T-helper 1 cell treated with Interleukin-12 subunit alpha and Interleukin-12 subunit beta and Interleukin-4 antibody, amounts not matched to agents 30 μg/mL and 1 μg/mL, for 36 hours (primary cell): Measurements from ENCODE around the gene ZDHHC15.
"Not testable (repeated sequence)": the region's sequence is repeated elsewhere in the genome, so short reads cannot be mapped to it uniquely, and the experiment has no call there.

Source experiments
- H3K27ac Mint-ChIP-seq: one replicate; pipeline ENCODE4 v1.8.0; 2021; ENCODE audit warnings: mild to moderate bottlenecking, mixed read lengths
- H3K27me3 Mint-ChIP-seq: one replicate; pipeline ENCODE4 v1.8.0; 2021; ENCODE audit warnings: low read depth, mixed read lengths
- H3K36me3 Mint-ChIP-seq: one replicate; pipeline ENCODE4 v1.8.0; 2021; ENCODE audit warnings: low read depth, mixed read lengths
- H3K4me1 Mint-ChIP-seq: one replicate; pipeline ENCODE4 v1.8.0; 2021; ENCODE audit warnings: low read depth, mixed read lengths
- H3K4me3 Mint-ChIP-seq: one replicate; pipeline ENCODE4 v1.8.0; 2021; ENCODE audit warnings: mild to moderate bottlenecking, moderate library complexity, mixed read lengths
- H3K9me3 Mint-ChIP-seq: one replicate; pipeline ENCODE4 v1.8.0; 2021; ENCODE audit warnings: mixed read lengths

ZDHHC15 gene, protein sequence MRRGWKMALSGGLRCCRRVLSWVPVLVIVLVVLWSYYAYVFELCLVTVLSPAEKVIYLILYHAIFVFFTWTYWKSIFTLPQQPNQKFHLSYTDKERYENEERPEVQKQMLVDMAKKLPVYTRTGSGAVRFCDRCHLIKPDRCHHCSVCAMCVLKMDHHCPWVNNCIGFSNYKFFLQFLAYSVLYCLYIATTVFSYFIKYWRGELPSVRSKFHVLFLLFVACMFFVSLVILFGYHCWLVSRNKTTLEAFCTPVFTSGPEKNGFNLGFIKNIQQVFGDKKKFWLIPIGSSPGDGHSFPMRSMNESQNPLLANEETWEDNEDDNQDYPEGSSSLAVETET

DNA sequence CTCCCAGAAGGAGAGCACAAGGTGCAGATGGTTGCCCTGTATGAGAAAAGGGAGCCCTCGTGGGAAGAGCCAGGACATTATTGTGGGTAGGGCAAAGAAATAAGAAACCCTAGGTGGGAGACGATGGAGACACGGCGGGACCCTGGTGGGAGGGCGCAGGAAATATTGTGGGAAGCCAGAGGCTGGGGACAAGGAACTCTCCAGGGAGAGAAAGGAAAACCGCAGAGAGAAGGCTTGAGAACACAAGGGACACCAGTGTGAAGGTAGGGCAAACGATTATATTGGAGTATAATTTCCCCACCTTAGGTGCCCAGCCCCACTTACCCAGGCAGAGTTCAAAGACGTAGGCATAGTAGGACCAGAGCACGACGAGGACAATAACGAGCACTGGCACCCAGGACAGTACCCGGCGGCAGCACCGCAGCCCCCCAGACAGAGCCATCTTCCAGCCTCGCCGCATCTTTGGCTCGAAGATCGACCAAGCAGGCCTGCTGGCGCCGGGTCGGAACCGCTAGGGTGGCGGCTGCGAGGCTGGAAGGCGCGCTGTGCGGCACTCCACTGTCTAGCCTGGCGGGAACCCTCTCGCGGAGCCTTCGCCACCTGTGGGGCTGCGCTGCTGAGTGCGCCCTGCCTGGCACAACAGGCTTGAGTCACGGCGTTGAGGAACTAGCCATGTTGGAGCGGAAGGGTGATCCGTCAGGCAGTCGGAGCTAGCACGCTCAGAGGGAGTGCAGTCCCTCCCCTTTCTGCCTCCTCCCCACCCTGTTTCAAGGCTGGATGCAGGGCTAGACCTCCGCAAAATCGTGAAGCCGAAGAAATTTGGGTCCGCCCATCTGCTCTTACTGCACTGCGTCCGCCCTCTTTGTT is at the start of gene ZDHHC15:
TSS of gene ZDHHC15 (minus strand) at position 473 of the 867 bp plus-strand sequence. CDS start at position 460, 13 bp downstream.
- Mint-ChIP-seq H3K4me3 (peak within 1 kb of the TSS; percentile 89), H3K4me1 (peaks cover 16% of the 10 kb centered on the region), H3K27ac (no peak within 1 kb of the TSS), H3K9me3 (no peaks in the 10 kb centered on the region), H3K27me3 (no peaks in the 10 kb centered on the region), H3K36me3 (no peaks in the 10 kb centered on the region)

DNA sequence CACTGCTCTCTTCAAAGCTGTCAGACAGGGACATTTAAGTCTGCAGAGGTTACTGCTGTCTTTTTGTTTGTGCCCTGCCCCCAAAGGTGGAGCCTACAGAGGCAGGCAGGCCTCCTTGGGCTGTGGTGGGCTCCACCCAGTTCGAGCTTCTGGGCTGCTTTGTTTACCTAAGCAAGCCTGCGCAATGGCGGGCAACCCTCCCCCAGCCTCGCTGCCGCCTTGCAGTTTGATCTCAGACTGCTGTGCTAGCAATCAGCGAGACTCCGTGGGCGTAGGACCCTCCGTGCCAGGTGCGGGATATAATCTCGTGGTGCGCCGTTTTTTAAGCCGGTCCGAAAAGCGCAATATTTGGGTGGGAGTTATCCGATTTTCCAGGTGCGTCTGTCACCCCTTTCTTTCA is 37.7 kb upstream of the ZDHHC15 start:
- not testable (repeated sequence) for H3K27me3 Mint-ChIP-seq

DNA sequence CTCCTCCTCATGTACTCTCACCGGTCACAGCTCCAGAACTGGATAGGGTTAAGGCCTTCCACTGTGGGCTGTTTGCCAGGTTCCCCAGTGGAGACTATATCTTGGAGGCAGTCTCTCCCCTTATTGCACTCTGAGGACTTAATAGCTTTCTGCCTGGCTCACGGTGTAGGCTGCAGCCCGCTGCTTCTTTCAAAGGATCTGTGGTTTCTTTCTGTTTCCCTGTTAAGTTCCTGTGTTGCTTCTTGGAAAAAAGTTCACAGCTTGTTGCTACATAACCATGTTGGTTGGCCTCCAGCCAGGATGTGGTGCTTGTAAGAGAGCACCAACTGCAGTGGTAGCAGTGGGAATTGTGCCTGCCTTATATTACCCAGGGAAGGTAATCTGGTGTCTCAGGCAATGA is 24.9 kb upstream of the ZDHHC15 start:
- Mint-ChIP-seq H3K27ac (no peak overlapping the region), H3K4me3 (no peak overlapping the region), H3K27me3 (no peaks in the 10 kb centered on the region), H3K36me3 (no peaks in the 10 kb centered on the region), H3K4me1 (no peaks in the 10 kb centered on the region), H3K9me3 (no peaks in the 10 kb centered on the region)

More for the DNA sequence above, 37.7 kb upstream of the ZDHHC15 start:
- not testable (repeated sequence) for H3K36me3 Mint-ChIP-seq, H3K4me3 Mint-ChIP-seq, H3K9me3 Mint-ChIP-seq, H3K4me1 Mint-ChIP-seq, H3K27ac Mint-ChIP-seq

DNA sequence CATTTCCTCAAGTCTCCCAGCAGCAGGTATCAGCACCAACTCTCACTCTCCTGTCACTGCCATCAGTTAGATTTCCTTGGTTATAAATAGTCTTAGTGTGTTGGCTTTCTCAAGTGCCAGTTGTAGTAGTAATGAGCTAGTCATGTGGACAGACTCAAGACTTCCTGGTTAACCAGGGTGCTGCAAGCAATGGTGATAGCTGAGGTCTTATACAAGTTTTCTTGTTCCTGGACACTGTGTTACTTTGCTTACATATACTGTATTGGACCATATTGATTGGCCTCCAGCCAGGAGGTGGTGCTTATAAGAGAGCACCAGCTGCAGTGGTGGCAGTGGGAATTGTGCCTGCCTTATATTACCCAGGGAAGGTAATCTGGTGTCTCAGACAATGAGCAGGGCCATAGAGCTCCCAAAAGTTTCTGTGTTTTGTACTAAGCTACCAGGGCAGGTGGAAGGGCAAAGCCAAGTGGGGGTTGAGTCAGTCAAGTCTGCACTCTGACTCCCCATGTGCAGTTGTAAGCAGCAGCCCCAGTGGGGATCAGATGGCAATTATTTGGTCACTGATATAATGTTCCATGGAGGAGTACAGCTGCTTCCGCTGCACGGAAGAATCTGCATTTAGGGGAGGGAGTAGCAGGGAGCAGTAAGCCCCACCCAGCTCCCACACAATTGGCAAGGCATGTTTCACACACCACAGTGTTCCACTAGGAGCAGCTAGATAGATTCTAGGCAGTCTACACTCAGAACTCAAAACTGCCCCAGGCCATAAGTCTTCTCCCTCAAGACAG is 24.1 kb upstream of the ZDHHC15 start:
- no peak overlapping the region for H3K27ac Mint-ChIP-seq
- no peaks in the 10 kb centered on the region for H3K4me1 Mint-ChIP-seq
- no peak overlapping the region for H3K4me3 Mint-ChIP-seq
- H3K27me3 Mint-ChIP-seq, result no peaks in the 10 kb centered on the region
- H3K36me3 Mint-ChIP-seq, result no peaks in the 10 kb centered on the region
- H3K9me3 Mint-ChIP-seq, result no peaks in the 10 kb centered on the region

DNA sequence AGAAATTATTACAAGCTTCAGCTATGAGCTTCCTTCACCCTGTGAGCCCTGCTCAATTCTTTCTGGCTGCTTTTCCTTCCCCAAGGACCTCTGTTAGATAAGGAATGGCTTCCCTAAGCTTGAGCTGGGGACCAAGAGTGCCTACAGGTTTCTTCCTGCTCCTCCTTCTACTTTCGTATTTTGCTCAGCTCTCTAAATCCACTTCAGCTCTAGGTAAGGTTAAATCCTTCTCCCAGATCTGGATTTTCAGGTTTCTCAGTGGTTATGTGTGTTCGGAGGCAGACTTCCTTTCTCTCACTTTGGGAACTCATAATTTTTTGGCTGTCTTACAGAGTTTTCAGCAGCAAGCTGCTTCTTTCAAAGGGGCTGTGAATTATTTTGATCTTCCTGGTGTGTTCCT is 21.9 kb upstream of the ZDHHC15 start:
- no peaks in the 10 kb centered on the region for H3K9me3 Mint-ChIP-seq
- no peak overlapping the region for H3K27ac Mint-ChIP-seq
- H3K36me3 Mint-ChIP-seq, result no peaks in the 10 kb centered on the region

DNA sequence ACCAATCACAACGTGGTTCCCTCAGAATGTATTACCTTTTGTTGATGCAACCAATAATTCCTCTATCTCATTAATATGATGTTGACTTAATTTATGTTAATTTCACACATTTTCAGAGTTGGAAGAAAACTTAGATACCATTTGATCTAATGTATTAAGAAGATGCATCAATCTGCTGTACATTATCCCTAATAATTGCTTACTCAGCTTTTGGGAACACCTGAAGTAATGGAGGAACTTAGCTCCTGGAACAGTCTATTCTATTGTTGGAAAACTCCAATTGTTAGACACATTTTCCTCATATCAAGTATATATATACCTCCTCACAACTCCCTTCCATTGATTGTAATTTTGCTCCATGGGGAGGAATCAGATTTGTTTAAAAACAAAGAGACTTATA is 38.9 kb downstream of the ZDHHC15 start:
- Mint-ChIP-seq H3K4me1 (no peaks in the 10 kb centered on the region), H3K27ac (no peak overlapping the region), H3K4me3 (no peak overlapping the region), H3K9me3 (no peaks in the 10 kb centered on the region), H3K27me3 (no peaks in the 10 kb centered on the region), H3K36me3 (no peaks in the 10 kb centered on the region)

More for the DNA sequence above, 21.9 kb upstream of the ZDHHC15 start:
- no peaks in the 10 kb centered on the region for H3K4me1 Mint-ChIP-seq
- no peak overlapping the region for H3K4me3 Mint-ChIP-seq
- H3K27me3 Mint-ChIP-seq, result no peaks in the 10 kb centered on the region

DNA sequence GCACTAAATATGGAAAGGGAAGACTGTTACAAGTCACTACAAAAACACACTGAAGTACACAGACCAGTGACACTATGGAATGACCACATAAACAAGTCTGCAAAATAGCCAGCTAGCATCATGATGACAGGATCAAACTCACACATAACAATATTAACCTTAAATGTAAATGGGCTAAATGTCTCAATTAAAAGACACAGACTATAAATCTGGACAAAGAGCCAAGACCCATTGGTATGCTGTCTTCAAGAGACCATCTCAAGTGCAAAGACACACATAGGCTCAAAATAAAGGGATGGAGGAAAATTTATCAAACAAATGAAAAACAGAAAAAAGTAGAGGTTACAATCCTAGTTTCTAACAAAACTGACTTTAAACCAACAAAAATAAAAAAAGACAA is 61.1 kb downstream of the ZDHHC15 start:
- not testable (repeated sequence) for H3K4me1 Mint-ChIP-seq, H3K27me3 Mint-ChIP-seq, H3K27ac Mint-ChIP-seq, H3K36me3 Mint-ChIP-seq, H3K4me3 Mint-ChIP-seq
- H3K9me3 Mint-ChIP-seq, result peaks cover 19% of the 10 kb centered on the region

DNA sequence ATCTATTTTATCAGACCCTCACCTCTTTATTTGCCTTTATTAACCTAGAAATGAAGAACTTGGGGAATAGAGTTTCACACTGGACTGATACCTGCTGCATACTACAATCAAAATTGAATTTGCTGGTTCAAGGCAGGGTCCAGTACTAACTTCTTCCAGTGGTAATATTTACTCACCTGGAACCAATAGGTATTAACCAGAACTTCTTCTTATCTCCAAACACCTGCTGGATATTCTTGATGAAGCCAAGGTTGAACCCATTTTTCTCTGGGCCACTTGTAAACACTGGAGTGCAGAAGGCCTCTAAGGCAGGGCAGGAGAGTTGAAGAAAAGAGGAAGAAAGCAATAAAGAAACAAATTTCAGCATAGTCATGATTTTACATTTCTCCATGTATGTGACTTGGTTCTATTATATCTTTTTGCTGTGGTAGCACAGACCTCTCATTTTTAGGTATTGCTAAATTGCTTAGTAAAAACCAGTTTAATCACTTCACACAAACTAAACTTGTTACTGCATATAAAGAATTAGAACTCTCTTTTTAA is 101.1 kb downstream of the ZDHHC15 start:
- Mint-ChIP-seq H3K27me3 (no peaks in the 10 kb centered on the region), H3K4me1 (no peaks in the 10 kb centered on the region), H3K27ac (no peak overlapping the region), H3K4me3 (no peak overlapping the region), H3K9me3 (no peaks in the 10 kb centered on the region), H3K36me3 (no peaks in the 10 kb centered on the region)

DNA sequence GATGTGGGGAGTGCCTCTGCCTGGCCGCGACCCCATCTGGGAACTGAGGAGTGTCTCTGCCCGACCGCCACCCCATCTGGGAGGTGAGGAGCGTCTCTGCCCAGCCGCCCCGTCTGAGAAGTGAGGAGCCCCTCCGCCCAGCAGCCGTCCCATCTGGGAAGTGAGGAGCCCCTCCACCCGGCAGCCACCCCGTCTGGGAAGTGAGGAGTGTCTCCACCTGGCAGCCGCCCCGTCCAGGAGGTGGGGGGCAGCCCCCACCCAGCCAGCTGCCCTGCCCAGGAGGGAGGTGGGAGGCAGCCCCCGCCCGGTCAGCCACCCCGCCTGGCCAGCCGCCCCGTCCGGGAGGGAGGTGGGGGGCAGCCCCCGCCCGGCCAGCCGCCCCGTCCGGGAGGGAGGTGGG is 115.7 kb downstream of the ZDHHC15 start:
- not testable (repeated sequence) for H3K36me3 Mint-ChIP-seq, H3K4me3 Mint-ChIP-seq, H3K27ac Mint-ChIP-seq, H3K4me1 Mint-ChIP-seq, H3K27me3 Mint-ChIP-seq
- peaks cover 17% of the 10 kb centered on the region for H3K9me3 Mint-ChIP-seq

DNA sequence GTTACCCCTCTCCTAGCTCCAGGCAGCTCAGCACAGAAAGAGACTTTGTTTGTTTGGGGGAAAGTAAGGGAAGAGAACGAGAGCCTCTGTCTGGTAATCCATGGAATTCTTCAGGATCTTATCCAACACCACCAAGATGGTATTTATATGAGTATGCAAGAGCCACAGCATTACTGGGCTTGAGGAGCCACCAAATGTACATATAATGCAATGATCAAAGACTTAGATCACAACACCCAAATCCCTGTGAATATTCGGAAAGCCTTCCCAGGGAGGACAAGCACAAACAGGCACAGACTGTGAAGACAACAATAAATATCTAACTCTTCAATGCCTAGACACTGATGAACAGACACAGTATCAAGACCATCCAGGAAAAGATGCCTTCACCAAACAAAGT is 132.4 kb downstream of the ZDHHC15 start:
- Mint-ChIP-seq H3K4me3 (no peak overlapping the region), H3K4me1 (no peaks in the 10 kb centered on the region), H3K27ac (no peak overlapping the region), H3K27me3 (no peaks in the 10 kb centered on the region), H3K9me3 (peaks cover 28% of the 10 kb centered on the region), H3K36me3 (no peaks in the 10 kb centered on the region)

DNA sequence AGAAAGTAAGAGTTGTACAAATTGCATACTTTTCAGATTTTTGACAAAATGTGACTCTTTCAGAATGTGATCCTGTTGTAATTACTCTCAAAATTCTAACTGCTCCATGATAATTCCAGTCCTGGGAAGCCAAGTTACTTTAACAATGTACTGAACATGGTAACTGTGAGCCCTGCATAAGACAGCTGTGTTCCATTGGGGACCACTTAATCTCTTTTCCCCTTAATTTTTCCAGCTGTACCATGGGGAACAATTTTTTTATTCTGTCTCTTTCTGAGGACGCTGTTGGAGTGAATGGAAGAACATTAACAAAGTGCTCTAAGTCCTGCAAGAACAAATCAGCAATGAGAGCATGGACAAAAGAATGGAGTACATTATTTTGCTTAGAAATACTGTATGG is 153.1 kb downstream of the ZDHHC15 start:
- Mint-ChIP-seq H3K4me3 (no peak overlapping the region), H3K4me1 (no peaks in the 10 kb centered on the region), H3K27ac (no peak overlapping the region), H3K9me3 (no peaks in the 10 kb centered on the region), H3K27me3 (no peaks in the 10 kb centered on the region), H3K36me3 (no peaks in the 10 kb centered on the region)

DNA sequence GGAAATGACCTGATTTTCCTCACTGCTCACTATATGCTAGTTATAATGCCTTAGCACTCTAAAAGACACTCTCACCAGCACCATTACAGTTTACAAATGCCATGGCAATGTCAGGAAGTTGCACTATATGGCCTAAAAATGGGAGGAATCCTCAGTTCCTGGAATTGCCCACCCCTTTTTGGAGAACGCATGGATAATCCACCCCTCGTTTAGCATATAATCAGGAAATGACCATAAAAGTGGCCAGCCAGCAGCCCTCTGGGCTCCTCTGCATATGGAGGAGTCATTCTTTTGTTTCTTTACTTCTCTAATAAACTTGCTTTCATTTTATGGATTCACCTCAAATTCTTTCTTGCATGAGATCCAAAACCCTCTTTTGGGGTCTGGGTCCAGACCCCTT is 156.0 kb downstream of the ZDHHC15 start:
- Mint-ChIP-seq H3K9me3 (peaks cover 7% of the 10 kb centered on the region), H3K27me3 (no peaks in the 10 kb centered on the region), H3K27ac (no peak overlapping the region), H3K4me3 (no peak overlapping the region), H3K36me3 (no peaks in the 10 kb centered on the region), H3K4me1 (no peaks in the 10 kb centered on the region)

DNA sequence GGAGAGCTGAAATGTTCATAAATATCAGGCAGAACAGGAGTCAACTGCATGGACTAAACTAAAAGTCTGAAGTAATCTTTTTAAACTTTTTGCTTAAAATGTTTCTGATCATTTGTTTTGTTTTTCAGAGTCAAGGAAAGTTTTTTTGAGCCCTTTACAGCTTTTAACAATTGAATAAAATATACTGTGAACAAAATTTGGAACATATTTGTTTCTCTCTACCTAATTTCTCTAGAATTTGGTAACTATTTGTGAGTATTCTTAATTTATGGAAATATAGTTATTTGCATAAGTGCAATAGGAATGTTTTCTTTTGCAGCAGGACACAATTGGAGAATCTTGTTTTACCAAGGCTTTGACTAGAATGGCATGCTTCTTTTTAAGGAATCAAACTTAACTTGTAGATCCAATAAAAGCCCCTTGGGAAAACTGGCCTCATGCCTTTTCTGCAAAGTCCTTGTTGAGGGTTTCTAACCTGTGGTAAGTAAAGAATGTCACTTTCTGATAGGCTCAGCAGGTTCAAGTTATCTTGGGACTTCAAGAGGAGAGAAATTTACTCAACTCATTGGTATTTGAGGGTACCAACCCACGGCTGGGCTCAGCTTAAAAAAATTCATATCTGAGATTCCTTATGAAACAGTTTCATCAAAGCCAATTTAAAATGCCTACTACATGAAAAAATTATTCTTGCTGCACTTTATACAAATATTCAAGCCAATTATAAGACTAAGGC is 157.4 kb downstream of the ZDHHC15 start:
- H3K27me3 Mint-ChIP-seq, result no peaks in the 10 kb centered on the region
- no peaks in the 10 kb centered on the region for H3K36me3 Mint-ChIP-seq
- no peaks in the 10 kb centered on the region for H3K4me1 Mint-ChIP-seq
- H3K4me3 Mint-ChIP-seq, result no peak overlapping the region
- no peak overlapping the region for H3K27ac Mint-ChIP-seq
- H3K9me3 Mint-ChIP-seq, result peaks cover 7% of the 10 kb centered on the region

DNA sequence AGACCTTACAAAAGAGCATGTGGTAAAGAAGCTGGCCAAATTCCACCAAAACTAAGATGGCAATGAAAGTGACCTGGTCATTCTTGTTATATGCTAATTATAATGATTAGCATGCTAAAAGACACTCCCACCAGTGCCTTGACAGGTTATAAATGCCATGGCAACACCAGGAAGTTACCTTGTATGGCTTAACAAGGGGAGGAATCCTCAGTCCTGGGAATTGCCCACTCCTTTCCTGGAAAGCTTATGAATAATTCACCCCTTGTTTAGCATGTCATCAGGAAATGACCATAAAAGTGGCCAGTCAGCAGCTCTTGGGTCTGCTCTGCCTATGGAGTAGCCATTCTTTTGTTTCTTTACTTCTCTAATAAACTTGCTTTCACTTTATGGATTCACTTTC is 161.0 kb downstream of the ZDHHC15 start:
- Mint-ChIP-seq H3K4me1 (no peaks in the 10 kb centered on the region), H3K9me3 (peaks cover 7% of the 10 kb centered on the region), H3K4me3 (no peak overlapping the region), H3K36me3 (no peaks in the 10 kb centered on the region), H3K27ac (no peak overlapping the region), H3K27me3 (no peaks in the 10 kb centered on the region)
